A673 (cell line): ENCODE results near the gene VENTX.

Source experiments
- EZH2 ChIP-seq: fragments of 200-600 bp; sonication (generic); IDR thresholded peaks from 2 replicates; pipeline ENCODE4 v1.6.1; 2017; ENCODE audit warnings: borderline replicate concordance, low read depth, mild to moderate bottlenecking, mixed read lengths, antibody characterized with exemption, low read length; ENCODE audit not compliant: poor library complexity, severe bottlenecking
- TF ChIP-seq, protein P1 (sequence below): fragments of 300-800, 200-600 bp; sonication (generic); conservative IDR thresholded peaks from 2 replicates; pipeline ENCODE4 v1.5.1; 2017; ENCODE audit warnings: low read depth, mild to moderate bottlenecking, antibody characterized with exemption, low read length, moderate library complexity, mixed read lengths

DNA sequence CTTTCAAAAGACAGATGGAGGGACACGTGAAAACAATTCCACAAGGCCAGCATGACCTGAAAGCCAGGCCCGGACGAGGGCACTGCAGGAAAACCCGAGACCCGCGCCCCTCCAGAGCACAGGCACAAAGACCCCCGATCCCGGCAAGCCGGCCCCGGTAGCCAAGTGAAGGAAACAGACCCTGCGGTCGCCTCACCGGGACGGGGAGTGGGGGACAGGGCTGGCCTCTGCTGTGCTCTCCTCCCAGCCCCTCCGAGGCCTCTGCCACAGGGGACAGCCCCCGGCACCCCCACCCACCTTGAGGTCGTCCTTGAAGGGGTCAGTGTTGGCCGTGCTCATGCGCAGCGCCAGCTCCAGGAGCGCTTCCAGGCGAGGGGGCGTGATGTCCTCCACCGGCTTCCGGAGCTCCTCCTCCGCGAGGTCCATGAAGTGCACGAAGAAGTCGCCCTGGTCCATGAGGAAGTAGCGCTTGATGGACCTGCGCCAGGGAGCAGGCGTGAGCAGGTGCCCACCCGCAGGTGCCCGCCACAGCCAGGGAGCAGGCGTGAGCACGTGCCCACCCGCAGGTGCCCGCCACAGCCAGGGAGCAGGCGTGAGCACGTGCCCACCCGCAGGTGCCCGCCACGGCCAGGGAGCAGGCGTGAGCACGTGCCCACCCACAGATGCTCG lies 50.3 kb downstream of the VENTX start:
- TF ChIP-seq, protein P1, sequence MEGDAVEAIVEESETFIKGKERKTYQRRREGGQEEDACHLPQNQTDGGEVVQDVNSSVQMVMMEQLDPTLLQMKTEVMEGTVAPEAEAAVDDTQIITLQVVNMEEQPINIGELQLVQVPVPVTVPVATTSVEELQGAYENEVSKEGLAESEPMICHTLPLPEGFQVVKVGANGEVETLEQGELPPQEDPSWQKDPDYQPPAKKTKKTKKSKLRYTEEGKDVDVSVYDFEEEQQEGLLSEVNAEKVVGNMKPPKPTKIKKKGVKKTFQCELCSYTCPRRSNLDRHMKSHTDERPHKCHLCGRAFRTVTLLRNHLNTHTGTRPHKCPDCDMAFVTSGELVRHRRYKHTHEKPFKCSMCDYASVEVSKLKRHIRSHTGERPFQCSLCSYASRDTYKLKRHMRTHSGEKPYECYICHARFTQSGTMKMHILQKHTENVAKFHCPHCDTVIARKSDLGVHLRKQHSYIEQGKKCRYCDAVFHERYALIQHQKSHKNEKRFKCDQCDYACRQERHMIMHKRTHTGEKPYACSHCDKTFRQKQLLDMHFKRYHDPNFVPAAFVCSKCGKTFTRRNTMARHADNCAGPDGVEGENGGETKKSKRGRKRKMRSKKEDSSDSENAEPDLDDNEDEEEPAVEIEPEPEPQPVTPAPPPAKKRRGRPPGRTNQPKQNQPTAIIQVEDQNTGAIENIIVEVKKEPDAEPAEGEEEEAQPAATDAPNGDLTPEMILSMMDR: no peak
- TF ChIP-seq EZH2: no peak
